Tibial artery (tissue), 4 donors: ENCODE measurements around the gene PAX2.
"Not testable (repeated sequence)": the region's sequence is repeated elsewhere in the genome, so short reads cannot be mapped to it uniquely, and the experiment has no call there.

Source experiments
- DNase-seq, 2 donors: peaks; one replicate each; pipeline ENCODE4 v3.0.0-alpha.2; 2019
- H3K27ac ChIP-seq, 2 donors: fragments of 200-600 bp; sonication (generic) in 1 of 2; 1 replicate in 1 of 2; 2 replicates in 1 of 2; pipeline ENCODE4 v1.5.1; 2018 to 2019; ENCODE audit warnings: mild to moderate bottlenecking in 1 of 2
- H3K27me3 ChIP-seq, 2 donors: fragments of 200-600 bp; sonication (generic) in 1 of 2; one replicate each; pipeline versions ENCODE4 v1.5.1 to v1.6.0; 2016 to 2019
- H3K36me3 ChIP-seq, 3 donors: fragments of 200-600 bp; sonication (generic) in 2 of 3; one replicate each; pipeline ENCODE4 v1.5.1; 2016 to 2019; ENCODE audit warnings: mild to moderate bottlenecking in 2 of 3
- H3K4me1 ChIP-seq, 4 donors: fragments of 200-600 bp; sonication (generic) in 2 of 4; 1 replicate in 3 of 4; 2 replicates in 1 of 4; pipeline ENCODE4 v1.5.1; 2016 to 2019
- H3K4me3 ChIP-seq, 2 donors: fragments of 200-600 bp; sonication (generic) in 1 of 2; 1 replicate in 1 of 2; 2 replicates in 1 of 2; pipeline ENCODE4 v1.5.1; 2018 to 2019; ENCODE audit warnings: mild to moderate bottlenecking in 2 of 2
- H3K9me3 ChIP-seq, 3 donors: fragments of 200-600 bp; sonication (generic) in 1 of 3; one replicate each; pipeline ENCODE4 v1.5.1; 2016 to 2019
- intact Hi-C: fragments of 100-400 bp; cut with DNase I; formaldehyde crosslinking; loops from one replicate; pipeline ENCODE4 v1.15.0; 2023; ENCODE audit warnings: low total_unique reads
- TF ChIP-seq, protein P1 (sequence below), 2 experiments: fragments of 200-600 bp in 1 of 2; fragments of 450-650 bp in 1 of 2; IDR thresholded peaks; one replicate each; pipeline ENCODE4 v1.5.1; 2017 to 2019; ENCODE audit warnings: antibody characterized with exemption in 2 of 2, mild to moderate bottlenecking in 1 of 2, moderate library complexity in 1 of 2

PAX2 gene

DNA sequence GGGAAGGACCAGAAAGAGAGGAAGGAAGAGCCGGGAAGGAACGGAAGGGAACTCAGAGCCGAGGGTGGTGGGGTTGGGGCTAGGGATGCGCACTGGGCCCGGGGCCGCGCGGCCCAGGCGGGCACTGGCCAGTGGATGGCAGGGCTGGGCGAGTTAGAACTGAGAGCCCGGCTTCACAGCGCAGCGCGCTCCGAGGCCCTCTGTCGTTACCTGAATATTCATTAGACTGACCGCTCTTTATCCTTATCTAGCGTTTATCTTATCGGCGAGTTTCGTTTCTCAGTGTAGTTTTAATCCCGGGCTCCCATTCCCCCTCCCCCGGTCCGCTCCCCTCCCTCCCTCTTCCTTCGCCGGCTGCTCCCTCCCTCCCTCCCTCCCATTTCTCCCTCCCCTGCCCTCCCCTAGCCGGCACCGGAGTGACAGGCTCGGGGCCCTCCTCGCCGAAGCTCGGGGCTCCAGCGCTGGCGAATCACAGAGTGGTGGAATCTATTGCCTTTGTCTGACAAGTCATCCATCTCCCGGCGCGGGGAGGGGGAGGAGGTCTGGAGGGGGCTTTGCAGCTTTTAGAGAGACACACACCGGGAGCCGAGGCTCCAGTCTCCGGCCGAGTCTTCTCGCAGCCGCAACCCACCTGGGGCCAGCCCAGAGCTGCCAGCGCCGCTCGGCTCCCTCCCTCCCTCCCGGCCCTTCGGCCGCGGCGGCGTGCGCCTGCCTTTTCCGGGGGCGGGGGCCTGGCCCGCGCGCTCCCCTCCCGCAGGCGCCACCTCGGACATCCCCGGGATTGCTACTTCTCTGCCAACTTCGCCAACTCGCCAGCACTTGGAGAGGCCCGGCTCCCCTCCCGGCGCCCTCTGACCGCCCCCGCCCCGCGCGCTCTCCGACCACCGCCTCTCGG, at the start of gene PAX2:
Gene PAX2, plus strand, starts transcription at position 596 of the 895 bp plus-strand sequence. CDS start 679 bp downstream, outside the sequence.
- Histone ChIP-seq H3K27ac (no peak within 1 kb of the TSS), H3K36me3 (no peaks in the 10 kb centered on the region), H3K9me3 (no peaks in the 10 kb centered on the region), H3K4me1 (peaks cover 5 to 79% (median 60%) of the 10 kb centered on the region in 4 donors), H3K4me3 (peak within 1 kb of the TSS; percentile 20 to 44), H3K27me3 (peaks cover 20 to 98% of the 10 kb centered on the region in 2 donors)
- TF ChIP-seq, protein P1, sequence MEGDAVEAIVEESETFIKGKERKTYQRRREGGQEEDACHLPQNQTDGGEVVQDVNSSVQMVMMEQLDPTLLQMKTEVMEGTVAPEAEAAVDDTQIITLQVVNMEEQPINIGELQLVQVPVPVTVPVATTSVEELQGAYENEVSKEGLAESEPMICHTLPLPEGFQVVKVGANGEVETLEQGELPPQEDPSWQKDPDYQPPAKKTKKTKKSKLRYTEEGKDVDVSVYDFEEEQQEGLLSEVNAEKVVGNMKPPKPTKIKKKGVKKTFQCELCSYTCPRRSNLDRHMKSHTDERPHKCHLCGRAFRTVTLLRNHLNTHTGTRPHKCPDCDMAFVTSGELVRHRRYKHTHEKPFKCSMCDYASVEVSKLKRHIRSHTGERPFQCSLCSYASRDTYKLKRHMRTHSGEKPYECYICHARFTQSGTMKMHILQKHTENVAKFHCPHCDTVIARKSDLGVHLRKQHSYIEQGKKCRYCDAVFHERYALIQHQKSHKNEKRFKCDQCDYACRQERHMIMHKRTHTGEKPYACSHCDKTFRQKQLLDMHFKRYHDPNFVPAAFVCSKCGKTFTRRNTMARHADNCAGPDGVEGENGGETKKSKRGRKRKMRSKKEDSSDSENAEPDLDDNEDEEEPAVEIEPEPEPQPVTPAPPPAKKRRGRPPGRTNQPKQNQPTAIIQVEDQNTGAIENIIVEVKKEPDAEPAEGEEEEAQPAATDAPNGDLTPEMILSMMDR (IDR thresholded peaks at IDR 0.05) = no peak
- no peak for DNase-seq
- intact Hi-C loops = no loop called here

DNA sequence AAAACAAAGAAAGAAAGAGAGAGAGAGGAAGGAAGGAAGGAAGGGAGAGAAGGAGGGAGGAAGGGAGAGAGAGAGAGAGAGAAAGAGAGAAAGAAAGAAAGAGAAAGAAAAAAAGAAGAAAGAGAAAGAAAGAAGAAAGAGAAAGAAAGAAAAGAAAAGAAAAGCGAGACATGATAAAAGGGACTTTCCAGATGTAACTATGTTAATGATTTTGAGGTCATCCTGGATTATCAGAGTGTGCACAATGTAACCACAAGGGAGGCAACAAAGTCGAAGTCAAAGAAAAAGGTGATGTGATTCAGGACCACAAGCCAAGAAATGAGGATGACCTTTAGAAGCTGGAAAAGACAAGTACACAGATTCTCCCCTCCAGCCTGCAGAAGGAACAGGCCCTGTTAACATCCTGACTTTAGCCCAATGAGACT, 48.9 kb upstream of the PAX2 start:
- Histone ChIP-seq H3K4me3 (no peak overlapping the region), H3K9me3 (no peaks in the 10 kb centered on the region), H3K27me3 (peaks cover 0 to 18% of the 10 kb centered on the region in 2 donors), H3K36me3 (no peaks in the 10 kb centered on the region), H3K27ac (no peak overlapping the region), H3K4me1 (no peaks in the 10 kb centered on the region)
- intact Hi-C loops = no loop called here
- TF ChIP-seq, protein P1 (IDR thresholded peaks at IDR 0.05) = no peak
- DNase-seq = no peak

DNA sequence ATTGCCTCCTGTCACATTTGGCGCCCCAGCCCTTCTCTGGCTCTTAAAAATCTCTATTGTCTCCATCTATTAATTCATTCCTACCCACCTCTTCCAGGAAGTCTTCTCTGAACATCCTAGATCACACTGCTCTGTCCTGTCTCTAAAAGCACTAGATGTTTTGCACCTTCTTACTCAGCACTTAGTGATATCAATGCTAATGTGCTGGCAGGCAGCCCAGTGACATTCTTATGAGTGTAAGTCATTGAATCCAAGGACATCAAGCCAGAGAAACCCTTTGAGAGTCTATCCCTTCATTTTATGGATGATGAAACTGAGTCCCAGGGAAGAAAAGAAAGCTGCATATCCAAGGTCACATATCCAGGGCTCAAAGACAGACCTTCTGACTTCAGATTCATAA, 48.3 kb upstream of the PAX2 start:
- intact Hi-C loops = no loop called here

DNA sequence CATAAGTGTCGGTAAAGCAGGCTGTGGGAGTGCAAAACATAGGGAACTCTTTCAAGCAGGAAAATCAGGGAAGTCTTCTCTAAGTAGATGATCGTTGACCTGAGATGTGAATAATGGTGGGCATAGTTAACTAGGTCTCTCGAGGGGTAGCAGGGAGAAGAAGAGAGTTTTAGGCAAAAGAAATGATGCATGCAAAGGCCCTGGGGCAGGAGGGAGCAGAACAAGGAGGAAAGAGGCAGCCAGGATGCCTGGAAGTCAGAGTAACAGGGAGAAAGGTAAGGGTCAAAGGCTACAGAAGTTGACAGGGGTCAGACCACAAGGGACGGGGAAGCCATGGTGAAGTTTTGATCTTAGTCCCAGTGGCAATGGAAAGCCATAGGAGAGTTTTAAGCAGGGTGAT, 47.8 kb upstream of the PAX2 start:
- H3K27me3 ChIP-seq = peaks cover 0 to 18% of the 10 kb centered on the region in 2 donors
- no peaks in the 10 kb centered on the region for H3K36me3 ChIP-seq
- intact Hi-C loops = no loop called here
- no peak overlapping the region for H3K27ac ChIP-seq
- TF ChIP-seq, protein P1 (IDR thresholded peaks at IDR 0.05) = no peak
- H3K4me1 ChIP-seq = no peaks in the 10 kb centered on the region
- DNase-seq = no peak
- no peak overlapping the region for H3K4me3 ChIP-seq
- no peaks in the 10 kb centered on the region for H3K9me3 ChIP-seq

More for the DNA sequence above, 48.3 kb upstream of the PAX2 start:
- Histone ChIP-seq H3K36me3 (no peaks in the 10 kb centered on the region), H3K4me1 (no peaks in the 10 kb centered on the region), H3K27me3 (peaks cover 0 to 18% of the 10 kb centered on the region in 2 donors), H3K9me3 (no peaks in the 10 kb centered on the region), H3K27ac (no peak overlapping the region), H3K4me3 (no peak overlapping the region)
- no peak for DNase-seq
- TF ChIP-seq, protein P1 (IDR thresholded peaks at IDR 0.05) = no peak

DNA sequence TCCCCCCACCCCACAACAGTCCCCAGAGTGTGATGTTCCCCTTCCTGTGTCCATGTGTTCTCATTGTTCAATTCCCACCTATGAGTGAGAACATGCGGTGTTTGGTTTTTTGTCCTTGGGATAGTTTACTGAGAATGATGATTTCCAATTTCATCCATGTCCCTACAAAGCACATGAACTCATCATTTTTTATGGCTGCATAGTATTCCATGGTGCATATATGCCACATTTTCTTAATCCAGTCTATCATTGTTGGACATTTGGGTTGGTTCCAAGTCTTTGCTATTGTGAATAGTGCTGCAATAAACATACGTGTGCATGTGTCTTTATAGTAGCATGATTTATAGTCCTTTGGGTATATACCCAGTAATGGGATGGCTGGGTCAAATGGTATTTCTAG, 43.7 kb upstream of the PAX2 start:
- DNase-seq, H3K36me3 ChIP-seq, intact Hi-C loops, H3K27ac ChIP-seq, H3K9me3 ChIP-seq, H3K4me1 ChIP-seq, H3K4me3 ChIP-seq: not testable (repeated sequence)
- peaks cover 0 to 33% of the 10 kb centered on the region in 2 donors for H3K27me3 ChIP-seq

DNA sequence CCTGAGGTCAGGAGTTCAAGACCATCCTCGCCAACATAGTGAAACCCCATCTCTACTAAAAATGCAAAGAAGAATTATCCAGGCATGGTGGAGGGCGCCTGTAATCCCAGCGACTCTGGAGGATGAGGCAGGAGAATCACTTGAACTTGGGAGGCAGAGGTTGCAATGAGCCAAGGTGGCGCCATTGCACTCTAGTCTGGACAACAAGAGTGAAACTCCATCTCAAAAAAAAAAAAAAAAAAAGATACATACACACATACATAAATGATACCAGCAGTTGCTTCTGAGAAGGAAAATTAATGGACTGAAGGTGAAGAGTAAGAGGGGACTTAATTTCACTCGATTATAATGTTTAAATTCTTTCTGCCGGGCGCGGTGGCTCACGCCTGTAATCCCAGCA, 40.2 kb upstream of the PAX2 start:
- H3K27ac ChIP-seq = no peak overlapping the region
- DNase-seq = no peak
- TF ChIP-seq, protein P1 (IDR thresholded peaks at IDR 0.05) = no peak
- peaks cover 0 to 5% (median 3%) of the 10 kb centered on the region in 4 donors for H3K4me1 ChIP-seq
- no peak overlapping the region for H3K4me3 ChIP-seq
- H3K9me3 ChIP-seq = no peaks in the 10 kb centered on the region
- intact Hi-C loops = no loop called here
- H3K27me3 ChIP-seq = peaks cover 0 to 50% of the 10 kb centered on the region in 2 donors
- H3K36me3 ChIP-seq = no peaks in the 10 kb centered on the region
